ENCODE data around the gene SEZ6.
A peak's percentile ranks its signal among the peaks of the same experiment; 100 is the strongest.
"Not testable (repeated sequence)": the region's sequence is repeated elsewhere in the genome, so short reads cannot be mapped to it uniquely, and the experiment has no call there.

Gene SEZ6

GRCh38 chr17:28935744-28936460 is 69.9 kb downstream of the SEZ6 start:
- DNase-seq (ENCODE audit: low spot score in 2 of 2) (no peak), ATAC-seq (no peak)
- H3K9me3 Mint-ChIP-seq, result no peaks in the 10 kb centered on the region
- H3K4me1 Mint-ChIP-seq, result peaks cover 53% of the 10 kb centered on the region
- H3K27ac Mint-ChIP-seq, result no peak overlapping the region
- no peak overlapping the region for H3K4me3 Mint-ChIP-seq
- H3K36me3 Mint-ChIP-seq, result peaks cover 43% of the 10 kb centered on the region

- ATAC-seq; H3K9me3 Mint-ChIP-seq; DNase-seq (ENCODE audit: low spot score in 2 of 2); H3K27ac Mint-ChIP-seq; H3K4me3 Mint-ChIP-seq: not testable (repeated sequence)
- Mint-ChIP-seq H3K36me3 (peaks cover 34% of the 10 kb centered on the region), H3K4me1 (peaks cover 49% of the 10 kb centered on the region)
Measured at GRCh38 chr17:28934508-28934907, 71.3 kb downstream of the SEZ6 start.

GRCh38 chr17:28929787-28930186 is 76.0 kb downstream of the SEZ6 start:
- H3K9me3 Mint-ChIP-seq, result no peaks in the 10 kb centered on the region
- peaks cover 53% of the 10 kb centered on the region for H3K4me1 Mint-ChIP-seq
- peaks cover 55% of the 10 kb centered on the region for H3K36me3 Mint-ChIP-seq
- H3K4me3 Mint-ChIP-seq, result no peak overlapping the region
- no peak for DNase-seq (ENCODE audit: low spot score in 2 of 2)
- H3K27ac Mint-ChIP-seq, result peak overlapping the region; percentile 36
- ATAC-seq, result no peak

GRCh38 chr17:28928061-28928460 is 77.8 kb downstream of the SEZ6 start:
- peak; percentile 92 for ATAC-seq
- Mint-ChIP-seq H3K27ac (peak overlapping the region; percentile 60), H3K4me1 (peaks cover 59% of the 10 kb centered on the region), H3K9me3 (no peaks in the 10 kb centered on the region), H3K4me3 (no peak overlapping the region), H3K36me3 (peaks cover 63% of the 10 kb centered on the region)
- no peak for DNase-seq (ENCODE audit: low spot score in 2 of 2)

GRCh38 chr17:28926786-28927185 is 79.0 kb downstream of the SEZ6 start:
- H3K36me3 Mint-ChIP-seq, result peaks cover 71% of the 10 kb centered on the region
- no peak for DNase-seq (ENCODE audit: low spot score in 2 of 2)
- peaks cover 52% of the 10 kb centered on the region for H3K4me1 Mint-ChIP-seq
- no peak for ATAC-seq
- H3K9me3 Mint-ChIP-seq, result no peaks in the 10 kb centered on the region
- peak overlapping the region; percentile 60 for H3K27ac Mint-ChIP-seq
- no peak overlapping the region for H3K4me3 Mint-ChIP-seq

GRCh38 chr17:28926366-28926765 is 79.5 kb downstream of the SEZ6 start:
- no peak for ATAC-seq
- H3K9me3 Mint-ChIP-seq, result no peaks in the 10 kb centered on the region
- DNase-seq (ENCODE audit: low spot score in 2 of 2), result no peak
- peaks cover 52% of the 10 kb centered on the region for H3K4me1 Mint-ChIP-seq
- peak overlapping the region; percentile 38 for H3K4me3 Mint-ChIP-seq
- H3K27ac Mint-ChIP-seq, result peak overlapping the region; percentile 60
- H3K36me3 Mint-ChIP-seq, result peaks cover 71% of the 10 kb centered on the region

- DNase-seq (ENCODE audit: low spot score in 2 of 2) (peak in 1 of 2 donors; percentile 26), ATAC-seq (peak; percentile 95)
- H3K4me1 Mint-ChIP-seq, result peaks cover 52% of the 10 kb centered on the region
- peak overlapping the region; percentile 60 for H3K27ac Mint-ChIP-seq
- peak overlapping the region; percentile 38 for H3K4me3 Mint-ChIP-seq
- peaks cover 74% of the 10 kb centered on the region for H3K36me3 Mint-ChIP-seq
- no peaks in the 10 kb centered on the region for H3K9me3 Mint-ChIP-seq
Measured at GRCh38 chr17:28925912-28926365, 79.9 kb downstream of the SEZ6 start.

- H3K4me3 Mint-ChIP-seq, result no peak overlapping the region
- peaks cover 2% of the 10 kb centered on the region for H3K9me3 Mint-ChIP-seq
- peaks cover 21% of the 10 kb centered on the region for H3K4me1 Mint-ChIP-seq
- H3K36me3 Mint-ChIP-seq, result peaks cover 100% of the 10 kb centered on the region
- peak overlapping the region; percentile 70 for H3K27ac Mint-ChIP-seq
- no peak for ATAC-seq
- DNase-seq (ENCODE audit: low spot score in 2 of 2), result no peak
Measured at GRCh38 chr17:28920201-28920600, 85.6 kb downstream of the SEZ6 start.

- Mint-ChIP-seq H3K9me3 (peaks cover 7% of the 10 kb centered on the region), H3K27ac (peak overlapping the region; percentile 70), H3K36me3 (peaks cover 100% of the 10 kb centered on the region), H3K4me1 (peaks cover 12% of the 10 kb centered on the region), H3K4me3 (no peak overlapping the region)
- ATAC-seq (no peak), DNase-seq (ENCODE audit: low spot score in 2 of 2) (no peak)
Measured at GRCh38 chr17:28918295-28918694, 87.5 kb downstream of the SEZ6 start.

GRCh38 chr17:28917465-28917864 is 88.4 kb downstream of the SEZ6 start:
- ATAC-seq (no peak), DNase-seq (ENCODE audit: low spot score in 2 of 2) (no peak)
- peaks cover 100% of the 10 kb centered on the region for H3K36me3 Mint-ChIP-seq
- peaks cover 10% of the 10 kb centered on the region for H3K4me1 Mint-ChIP-seq
- H3K4me3 Mint-ChIP-seq, result no peak overlapping the region
- H3K9me3 Mint-ChIP-seq, result peaks cover 7% of the 10 kb centered on the region
- H3K27ac Mint-ChIP-seq, result peak overlapping the region; percentile 70

GRCh38 chr17:28917029-28917428 is 88.8 kb downstream of the SEZ6 start:
- Mint-ChIP-seq H3K4me1 (peaks cover 10% of the 10 kb centered on the region), H3K9me3 (peaks cover 7% of the 10 kb centered on the region), H3K36me3 (peaks cover 100% of the 10 kb centered on the region), H3K4me3 (no peak overlapping the region), H3K27ac (peak overlapping the region; percentile 70)
- no peak for ATAC-seq
- DNase-seq (ENCODE audit: low spot score in 2 of 2), result no peak

GRCh38 chr17:28916302-28916934 is 89.4 kb downstream of the SEZ6 start:
- Mint-ChIP-seq H3K4me1 (peaks cover 10% of the 10 kb centered on the region), H3K4me3 (no peak overlapping the region), H3K36me3 (peaks cover 100% of the 10 kb centered on the region), H3K9me3 (peaks cover 7% of the 10 kb centered on the region), H3K27ac (peak overlapping the region; percentile 35)
- DNase-seq (ENCODE audit: low spot score in 2 of 2), result no peak
- peak; percentile 66 for ATAC-seq

- H3K9me3 Mint-ChIP-seq, result peaks cover 7% of the 10 kb centered on the region
- H3K27ac Mint-ChIP-seq, result peak overlapping the region; percentile 50
- no peak overlapping the region for H3K4me3 Mint-ChIP-seq
- DNase-seq (ENCODE audit: low spot score in 2 of 2), result no peak
- H3K4me1 Mint-ChIP-seq, result peaks cover 10% of the 10 kb centered on the region
- ATAC-seq, result no peak
- H3K36me3 Mint-ChIP-seq, result peaks cover 100% of the 10 kb centered on the region
Measured at GRCh38 chr17:28912938-28913333, 92.9 kb downstream of the SEZ6 start.

GRCh38 chr17:28912281-28912937 is 93.4 kb downstream of the SEZ6 start:
- Mint-ChIP-seq H3K4me3 (no peak overlapping the region), H3K4me1 (peaks cover 10% of the 10 kb centered on the region), H3K27ac (peak overlapping the region; percentile 50), H3K9me3 (peaks cover 7% of the 10 kb centered on the region), H3K36me3 (peaks cover 100% of the 10 kb centered on the region)
- DNase-seq (ENCODE audit: low spot score in 2 of 2) (no peak), ATAC-seq (no peak)

- H3K27ac Mint-ChIP-seq, result peak overlapping the region; percentile 50
- peaks cover 7% of the 10 kb centered on the region for H3K9me3 Mint-ChIP-seq
- H3K4me1 Mint-ChIP-seq, result peaks cover 10% of the 10 kb centered on the region
- H3K36me3 Mint-ChIP-seq, result peaks cover 96% of the 10 kb centered on the region
- ATAC-seq, result no peak
- no peak for DNase-seq (ENCODE audit: low spot score in 2 of 2)
- no peak overlapping the region for H3K4me3 Mint-ChIP-seq
Measured at GRCh38 chr17:28911411-28912045, 94.3 kb downstream of the SEZ6 start.

Data from stimulated activated effector memory CD8-positive, alpha-beta T cell treated with anti-CD3 and anti-CD28 coated beads, Interleukin-12 subunit alpha, Interleukin-12 subunit beta, amount 100 ng/mL, for 72 hours (primary cell).